ENCODE results near the gene ATIC.

The ATIC gene

GRCh38 chr2:215275824-215276223 lies 36.0 kb upstream of the ATIC start (continued):
- TF ChIP-seq TSHZ2 (CRISPR knock-in tag; IDR thresholded peaks at IDR 0.05), result no peak

- ATAC-seq, result no peak
- TF ChIP-seq POU6F1 (CRISPR knock-in tag; IDR thresholded peaks at IDR 0.05; ENCODE audit: borderline replicate concordance, low read depth) (no peak), ESRRG (CRISPR knock-in tag; IDR thresholded peaks at IDR 0.05) (no peak), TCF4 (CRISPR knock-in tag; IDR thresholded peaks at IDR 0.05; ENCODE audit: borderline replicate concordance) (no peak), CSDC2 (CRISPR knock-in tag; IDR thresholded peaks at IDR 0.05) (no peak), ARNTL (CRISPR knock-in tag; IDR thresholded peaks at IDR 0.05; ENCODE audit: borderline replicate concordance, low read depth) (no peak), GLIS3 (CRISPR knock-in tag; IDR thresholded peaks at IDR 0.05) (no peak), ZC3H10 (CRISPR knock-in tag; IDR thresholded peaks at IDR 0.05) (no peak), BACH2 (CRISPR knock-in tag; IDR thresholded peaks at IDR 0.05; ENCODE audit: borderline replicate concordance) (no peak), CSRNP3 (CRISPR knock-in tag; IDR thresholded peaks at IDR 0.05) (no peak)
- TF ChIP-seq, protein P1, sequence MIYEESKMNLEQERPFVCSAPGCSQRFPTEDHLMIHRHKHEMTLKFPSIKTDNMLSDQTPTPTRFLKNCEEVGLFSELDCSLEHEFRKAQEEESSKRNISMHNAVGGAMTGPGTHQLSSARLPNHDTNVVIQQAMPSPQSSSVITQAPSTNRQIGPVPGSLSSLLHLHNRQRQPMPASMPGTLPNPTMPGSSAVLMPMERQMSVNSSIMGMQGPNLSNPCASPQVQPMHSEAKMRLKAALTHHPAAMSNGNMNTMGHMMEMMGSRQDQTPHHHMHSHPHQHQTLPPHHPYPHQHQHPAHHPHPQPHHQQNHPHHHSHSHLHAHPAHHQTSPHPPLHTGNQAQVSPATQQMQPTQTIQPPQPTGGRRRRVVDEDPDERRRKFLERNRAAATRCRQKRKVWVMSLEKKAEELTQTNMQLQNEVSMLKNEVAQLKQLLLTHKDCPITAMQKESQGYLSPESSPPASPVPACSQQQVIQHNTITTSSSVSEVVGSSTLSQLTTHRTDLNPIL (CRISPR knock-in tag; IDR thresholded peaks at IDR 0.05; ENCODE audit: low read depth), result no peak
Observed at GRCh38 chr2:215277944-215278343, 33.9 kb upstream of the ATIC start.

GRCh38 chr2:215280326-215280725 lies 31.5 kb upstream of the ATIC start:
- no peak for ATAC-seq
- TF ChIP-seq GLIS3 (CRISPR knock-in tag; IDR thresholded peaks at IDR 0.05), result no peak
- TF ChIP-seq ZNF565 (CRISPR knock-in tag; conservative IDR thresholded peaks at IDR 0.05; ENCODE audit: low read depth), result no peak
- TF ChIP-seq PPARA (CRISPR knock-in tag; IDR thresholded peaks at IDR 0.05; ENCODE audit: borderline replicate concordance), result no peak
- TF ChIP-seq ZFP3 (CRISPR knock-in tag; IDR thresholded peaks at IDR 0.05), result no peak
- TF ChIP-seq, protein P2, sequence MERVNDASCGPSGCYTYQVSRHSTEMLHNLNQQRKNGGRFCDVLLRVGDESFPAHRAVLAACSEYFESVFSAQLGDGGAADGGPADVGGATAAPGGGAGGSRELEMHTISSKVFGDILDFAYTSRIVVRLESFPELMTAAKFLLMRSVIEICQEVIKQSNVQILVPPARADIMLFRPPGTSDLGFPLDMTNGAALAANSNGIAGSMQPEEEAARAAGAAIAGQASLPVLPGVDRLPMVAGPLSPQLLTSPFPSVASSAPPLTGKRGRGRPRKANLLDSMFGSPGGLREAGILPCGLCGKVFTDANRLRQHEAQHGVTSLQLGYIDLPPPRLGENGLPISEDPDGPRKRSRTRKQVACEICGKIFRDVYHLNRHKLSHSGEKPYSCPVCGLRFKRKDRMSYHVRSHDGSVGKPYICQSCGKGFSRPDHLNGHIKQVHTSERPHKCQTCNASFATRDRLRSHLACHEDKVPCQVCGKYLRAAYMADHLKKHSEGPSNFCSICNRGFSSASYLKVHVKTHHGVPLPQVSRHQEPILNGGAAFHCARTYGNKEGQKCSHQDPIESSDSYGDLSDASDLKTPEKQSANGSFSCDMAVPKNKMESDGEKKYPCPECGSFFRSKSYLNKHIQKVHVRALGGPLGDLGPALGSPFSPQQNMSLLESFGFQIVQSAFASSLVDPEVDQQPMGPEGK (CRISPR knock-in tag; IDR thresholded peaks at IDR 0.05; ENCODE audit: borderline replicate concordance), result no peak
- no peak for TF ChIP-seq TCF4 (CRISPR knock-in tag; IDR thresholded peaks at IDR 0.05; ENCODE audit: borderline replicate concordance)
- no peak for TF ChIP-seq ARNTL (CRISPR knock-in tag; IDR thresholded peaks at IDR 0.05; ENCODE audit: borderline replicate concordance, low read depth)
- no peak for TF ChIP-seq CSRNP3 (CRISPR knock-in tag; IDR thresholded peaks at IDR 0.05)
- TF ChIP-seq ISL1 (CRISPR knock-in tag; IDR thresholded peaks at IDR 0.05), result no peak
- no peak for TF ChIP-seq SNAI2 (CRISPR knock-in tag; IDR thresholded peaks at IDR 0.05)
- TF ChIP-seq BACH2 (CRISPR knock-in tag; IDR thresholded peaks at IDR 0.05; ENCODE audit: borderline replicate concordance), result no peak
- TF ChIP-seq TSHZ2 (CRISPR knock-in tag; IDR thresholded peaks at IDR 0.05), result no peak
- TF ChIP-seq ZC3H10 (CRISPR knock-in tag; IDR thresholded peaks at IDR 0.05), result no peak
- no peak for TF ChIP-seq TOX (CRISPR knock-in tag; IDR thresholded peaks at IDR 0.05; ENCODE audit: borderline replicate concordance)
- TF ChIP-seq ESRRG (CRISPR knock-in tag; IDR thresholded peaks at IDR 0.05), result no peak
- no peak for TF ChIP-seq POU6F1 (CRISPR knock-in tag; IDR thresholded peaks at IDR 0.05; ENCODE audit: borderline replicate concordance, low read depth)
- TF ChIP-seq CSDC2 (CRISPR knock-in tag; IDR thresholded peaks at IDR 0.05), result no peak
- TF ChIP-seq, protein P1 (CRISPR knock-in tag; IDR thresholded peaks at IDR 0.05; ENCODE audit: low read depth), result no peak
- TF ChIP-seq ZFP30 (CRISPR knock-in tag; IDR thresholded peaks at IDR 0.05), result no peak

All from SK-N-SH treated with all-trans-retinoic acid at 6 μM for 48 hours (cell line).